ENCODE data around the gene SYCP2.

Gene SYCP2

DNA sequence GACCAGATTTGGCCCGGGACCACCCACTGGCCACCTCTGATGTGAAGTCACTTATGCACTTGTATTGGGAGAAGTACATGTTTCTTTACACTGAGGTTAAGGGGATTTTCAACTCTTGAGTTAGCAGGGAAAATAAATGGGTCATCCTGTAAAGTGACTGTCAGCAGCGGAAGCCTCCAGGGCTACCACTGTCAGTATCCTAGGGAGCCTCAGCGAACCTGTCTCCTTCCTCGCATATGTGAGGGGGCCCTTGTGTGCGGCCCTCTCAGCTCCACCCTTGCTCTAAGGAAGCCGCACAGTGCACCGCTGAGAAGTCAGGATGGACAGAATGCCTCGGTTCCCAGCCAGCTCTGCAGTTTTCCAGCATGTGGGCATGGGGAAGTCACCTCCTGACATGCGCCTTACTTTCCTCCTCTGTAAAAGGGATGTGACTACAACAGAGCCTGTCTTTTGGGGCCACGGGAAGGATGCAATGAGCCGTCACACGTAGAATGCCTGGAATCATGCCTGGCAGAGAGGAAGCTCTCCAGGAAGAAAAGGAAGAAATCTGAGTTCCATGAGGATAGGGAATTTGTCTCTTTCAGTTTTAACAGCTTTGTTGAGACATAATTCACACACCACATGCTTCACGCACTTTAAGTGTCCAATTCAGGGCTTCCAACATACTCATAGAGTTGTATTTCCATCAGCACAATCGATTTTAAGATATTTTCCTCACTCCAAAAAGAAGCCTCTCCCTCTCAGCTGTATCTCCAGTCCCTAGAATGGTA, 115.4 kb downstream of the SYCP2 start:
- no peak overlapping the region for H3K4me3 ChIP-seq (ENCODE audit: low read length)
- H3K9ac ChIP-seq (ENCODE audit: low read length) = no peak overlapping the region
- no peaks in the 10 kb centered on the region for H3K36me3 ChIP-seq (ENCODE audit: control insufficient read depth, low read depth, low read length)
- H3K4me1 ChIP-seq (ENCODE audit: control insufficient read depth, low read depth, low read length) = no peaks in the 10 kb centered on the region
- H3K27me3 ChIP-seq (ENCODE audit: control insufficient read depth, insufficient read depth, low read length) = no peaks in the 10 kb centered on the region
- no peak overlapping the region for H3K27ac ChIP-seq (ENCODE audit: low read length)
- H3K9me3 ChIP-seq (ENCODE audit: control insufficient read depth, low read depth, low read length) = no peaks in the 10 kb centered on the region

DNA sequence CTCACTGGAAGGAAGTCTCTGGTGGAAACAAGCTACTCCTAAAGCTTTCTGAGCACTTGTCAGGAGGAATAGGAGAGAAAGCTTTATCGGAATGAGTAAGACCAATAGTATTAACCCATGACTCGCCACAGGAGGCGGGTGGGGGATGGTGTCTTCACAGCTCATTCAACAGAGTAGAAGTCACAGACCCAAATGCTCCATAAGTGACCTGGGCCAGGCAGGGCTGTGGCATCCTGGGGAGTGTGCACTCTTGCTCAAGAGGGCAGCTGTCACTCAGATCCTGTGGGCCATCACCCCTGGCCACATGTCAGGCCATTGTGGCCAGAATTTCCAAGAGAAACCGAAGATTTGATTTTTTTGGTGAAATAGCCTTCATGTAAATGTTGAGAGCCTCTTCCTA, 116.0 kb downstream of the SYCP2 start:
- no peaks in the 10 kb centered on the region for H3K4me1 ChIP-seq (ENCODE audit: control insufficient read depth, low read depth, low read length)
- no peak overlapping the region for H3K4me3 ChIP-seq (ENCODE audit: low read length)
- H3K9me3 ChIP-seq (ENCODE audit: control insufficient read depth, low read depth, low read length) = no peaks in the 10 kb centered on the region
- H3K9ac ChIP-seq (ENCODE audit: low read length) = no peak overlapping the region
- H3K27me3 ChIP-seq (ENCODE audit: control insufficient read depth, insufficient read depth, low read length) = no peaks in the 10 kb centered on the region
- H3K27ac ChIP-seq (ENCODE audit: low read length) = no peak overlapping the region
- no peaks in the 10 kb centered on the region for H3K36me3 ChIP-seq (ENCODE audit: control insufficient read depth, low read depth, low read length)

DNA sequence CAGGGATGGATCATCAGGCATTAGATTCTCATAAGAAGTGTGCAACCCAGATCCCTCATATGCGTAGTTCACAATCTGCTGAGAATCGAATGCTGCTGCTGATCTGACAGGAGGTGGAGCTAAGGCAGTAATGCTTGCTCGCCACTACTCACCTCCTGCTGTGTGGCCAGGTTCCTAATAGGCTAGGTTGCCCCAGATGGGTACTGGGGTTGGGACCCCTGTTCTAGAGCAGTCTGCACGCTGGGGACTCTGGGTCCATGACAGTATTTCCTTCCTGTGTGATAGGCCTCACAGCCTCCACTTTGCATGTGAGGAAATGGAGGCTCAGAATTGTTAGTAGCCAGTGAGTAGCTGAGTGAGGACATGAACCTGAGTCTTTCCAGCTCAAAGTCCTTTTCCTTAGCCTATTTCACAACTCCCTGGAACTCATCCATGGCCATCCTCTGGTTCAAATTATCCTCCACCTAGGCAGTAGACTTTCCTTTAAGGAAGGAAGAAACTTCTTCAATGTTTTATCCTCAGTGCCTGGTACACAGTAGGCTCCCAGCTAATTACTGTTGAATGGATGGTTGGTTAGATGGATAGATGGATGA, 117.2 kb downstream of the SYCP2 start:
- no peak overlapping the region for H3K4me3 ChIP-seq (ENCODE audit: low read length)
- no peak overlapping the region for H3K27ac ChIP-seq (ENCODE audit: low read length)
- no peaks in the 10 kb centered on the region for H3K36me3 ChIP-seq (ENCODE audit: control insufficient read depth, low read depth, low read length)
- no peaks in the 10 kb centered on the region for H3K4me1 ChIP-seq (ENCODE audit: control insufficient read depth, low read depth, low read length)
- H3K9ac ChIP-seq (ENCODE audit: low read length) = no peak overlapping the region
- H3K9me3 ChIP-seq (ENCODE audit: control insufficient read depth, low read depth, low read length) = no peaks in the 10 kb centered on the region
- no peaks in the 10 kb centered on the region for H3K27me3 ChIP-seq (ENCODE audit: control insufficient read depth, insufficient read depth, low read length)

DNA sequence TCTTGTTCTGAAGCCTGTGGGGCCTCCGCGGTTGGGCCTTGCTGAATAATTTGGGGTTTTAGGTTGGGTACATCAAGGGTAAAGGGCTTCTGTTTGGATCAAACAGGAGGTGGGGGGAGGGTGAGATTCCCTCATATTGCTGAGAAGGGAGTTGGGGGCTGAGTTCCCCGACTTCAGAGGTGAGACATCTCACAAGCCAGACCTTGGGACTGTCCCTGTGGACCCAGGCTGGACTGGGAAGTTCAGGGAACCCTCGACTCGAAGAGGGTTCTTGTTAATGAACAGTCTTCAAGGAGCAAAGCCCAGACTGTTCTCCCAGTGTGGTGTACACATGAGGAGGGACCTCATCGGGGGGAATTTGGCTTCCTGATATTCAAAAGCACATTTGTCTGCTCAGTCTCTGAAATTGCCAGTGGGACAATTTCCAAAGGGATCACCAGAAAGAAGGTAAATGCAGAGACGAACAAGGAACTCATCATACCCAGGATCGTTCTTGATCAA, 118.5 kb downstream of the SYCP2 start:
- H3K4me3 ChIP-seq (ENCODE audit: low read length) = no peak overlapping the region
- no peaks in the 10 kb centered on the region for H3K36me3 ChIP-seq (ENCODE audit: control insufficient read depth, low read depth, low read length)
- no peaks in the 10 kb centered on the region for H3K27me3 ChIP-seq (ENCODE audit: control insufficient read depth, insufficient read depth, low read length)
- H3K27ac ChIP-seq (ENCODE audit: low read length) = no peak overlapping the region
- no peak overlapping the region for H3K9ac ChIP-seq (ENCODE audit: low read length)
- H3K4me1 ChIP-seq (ENCODE audit: control insufficient read depth, low read depth, low read length) = peaks cover 5% of the 10 kb centered on the region
- no peaks in the 10 kb centered on the region for H3K9me3 ChIP-seq (ENCODE audit: control insufficient read depth, low read depth, low read length)

DNA sequence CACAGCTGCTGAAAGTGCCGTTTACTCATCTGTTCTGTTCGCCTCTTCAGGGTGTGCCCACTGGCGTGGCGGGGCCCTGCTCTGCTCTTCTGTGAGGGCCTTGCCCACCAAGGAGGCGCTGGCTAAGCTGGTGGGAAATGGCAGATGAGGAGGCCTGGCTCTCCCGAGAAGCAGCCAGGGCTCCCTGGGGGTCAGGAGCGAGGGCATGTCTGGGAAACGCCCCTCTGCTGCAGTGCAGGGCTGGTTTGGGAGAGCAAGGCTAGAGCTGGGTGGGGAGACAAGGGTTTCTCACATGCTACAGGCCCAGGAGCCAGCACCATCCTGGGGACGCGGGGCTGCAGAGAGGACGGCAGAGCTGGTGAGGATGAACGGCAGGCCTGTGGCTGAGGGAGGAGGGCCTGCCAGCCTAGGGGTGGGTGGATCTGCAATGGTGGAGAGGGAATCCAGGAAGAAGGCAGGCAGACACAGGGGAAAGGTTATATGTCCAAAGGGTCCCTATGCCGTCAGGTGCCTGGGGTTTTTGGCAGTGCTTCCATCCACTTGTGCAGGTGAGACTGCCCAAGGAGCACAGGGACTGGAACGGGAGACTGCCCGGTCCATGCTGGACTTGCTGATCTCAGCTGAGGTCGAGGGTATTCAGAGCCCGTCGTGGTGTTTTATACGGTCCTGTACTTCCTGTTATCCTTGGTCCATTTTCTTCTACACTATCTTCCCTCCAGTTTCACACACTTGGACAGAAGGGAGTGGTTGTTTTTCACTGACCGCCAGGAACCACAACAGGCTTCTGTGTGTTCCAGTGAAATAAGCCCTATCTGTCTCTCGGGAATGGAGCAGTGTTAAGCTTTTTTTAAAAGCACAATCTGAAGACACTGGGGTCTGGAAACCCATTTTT, 119.2 kb downstream of the SYCP2 start:
- Histone ChIP-seq H3K4me3 (ENCODE audit: low read length) (no peak overlapping the region), H3K36me3 (ENCODE audit: control insufficient read depth, low read depth, low read length) (no peaks in the 10 kb centered on the region), H3K27ac (ENCODE audit: low read length) (no peak overlapping the region), H3K9ac (ENCODE audit: low read length) (no peak overlapping the region), H3K9me3 (ENCODE audit: control insufficient read depth, low read depth, low read length) (no peaks in the 10 kb centered on the region), H3K27me3 (ENCODE audit: control insufficient read depth, insufficient read depth, low read length) (no peaks in the 10 kb centered on the region), H3K4me1 (ENCODE audit: control insufficient read depth, low read depth, low read length) (peaks cover 5% of the 10 kb centered on the region)
